Smooth muscle cell of the brain vasculature (primary cell): ENCODE results near the gene CACNA1B.

ENCODE experiments used
- DNase-seq: peaks from one replicate; pipeline ENCODE4 v3.0.0-alpha.2; 2012; ENCODE audit warnings: low read depth, low spot score

CACNA1B gene

DNA sequence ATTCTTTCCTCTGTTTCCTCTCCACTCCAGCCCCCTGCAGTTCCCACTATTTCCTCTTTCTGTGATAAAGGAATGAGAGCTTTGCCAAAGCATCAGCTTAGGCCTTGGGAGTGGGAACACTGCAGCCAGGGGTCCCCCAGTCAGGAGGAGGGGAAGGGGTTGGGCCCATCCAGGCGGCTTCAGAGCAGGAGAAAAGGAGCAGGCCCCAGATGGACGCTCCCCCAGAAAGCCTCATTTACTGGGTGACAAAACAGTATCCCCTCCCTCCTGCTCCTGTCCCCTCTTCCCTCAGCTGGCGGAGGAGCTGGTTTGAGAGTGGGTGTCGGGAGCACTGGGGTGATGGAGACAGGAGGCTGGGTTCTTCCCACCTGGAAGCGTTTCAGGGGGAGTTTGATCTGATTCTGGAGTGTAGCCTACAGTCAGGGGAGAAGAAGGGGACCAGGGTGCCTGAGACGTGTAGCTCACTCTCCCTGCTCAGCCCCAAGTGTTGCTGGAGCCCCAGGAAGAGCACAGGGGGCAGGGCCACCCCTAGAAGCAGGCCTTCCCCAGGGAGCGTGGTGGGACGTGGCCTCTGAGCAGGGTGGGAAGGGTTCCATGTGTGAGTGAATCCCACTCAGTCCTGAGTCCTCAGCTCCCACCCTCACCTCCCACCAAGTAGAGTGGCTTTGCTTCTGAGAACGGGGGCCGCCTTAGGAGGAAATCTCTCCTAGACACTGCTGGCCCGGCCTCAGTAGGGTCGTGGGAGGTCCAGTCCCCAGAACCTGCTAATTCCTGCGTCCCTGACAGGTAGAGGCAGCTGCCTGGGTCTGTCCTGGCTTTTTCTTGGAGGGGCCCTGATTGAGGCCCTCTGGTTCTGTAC, 173.1 kb downstream of the CACNA1B start:
- no peak for DNase-seq

DNA sequence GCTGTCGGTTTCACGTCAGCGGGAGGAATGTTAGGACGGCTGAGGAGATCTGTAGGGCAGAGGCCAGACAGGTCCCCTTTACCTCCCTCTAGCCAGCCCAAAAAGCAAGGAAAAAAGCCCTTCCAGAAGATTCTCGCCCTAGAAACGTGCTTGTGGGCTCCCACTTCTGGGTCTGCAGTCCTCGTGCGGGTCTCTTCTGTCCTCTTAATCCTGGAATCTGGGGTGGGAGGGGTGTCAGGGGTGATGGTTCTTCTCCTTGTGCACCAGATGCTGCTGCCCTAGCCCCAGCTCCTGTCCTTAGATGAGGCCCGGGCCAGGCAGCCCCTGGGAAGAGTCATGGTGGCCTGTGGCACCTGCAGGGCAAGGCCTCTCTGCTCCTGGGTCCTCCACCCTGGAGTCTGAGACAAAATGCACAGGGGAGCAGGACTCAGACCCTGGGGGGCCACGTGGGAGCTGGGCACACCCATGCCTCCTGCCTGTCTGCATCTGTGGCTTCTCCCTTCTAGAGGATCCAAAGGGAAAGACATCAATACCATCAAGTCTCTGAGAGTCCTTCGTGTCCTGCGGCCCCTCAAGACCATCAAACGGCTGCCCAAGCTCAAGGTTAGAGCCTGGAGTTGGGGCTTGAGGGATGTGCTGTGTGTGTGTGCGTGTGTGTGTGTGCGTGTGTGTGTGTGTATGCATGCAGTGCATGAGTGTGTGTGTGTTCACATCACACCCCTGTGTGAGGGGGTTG, 174.2 kb downstream of the CACNA1B start:
- no peak for DNase-seq

DNA sequence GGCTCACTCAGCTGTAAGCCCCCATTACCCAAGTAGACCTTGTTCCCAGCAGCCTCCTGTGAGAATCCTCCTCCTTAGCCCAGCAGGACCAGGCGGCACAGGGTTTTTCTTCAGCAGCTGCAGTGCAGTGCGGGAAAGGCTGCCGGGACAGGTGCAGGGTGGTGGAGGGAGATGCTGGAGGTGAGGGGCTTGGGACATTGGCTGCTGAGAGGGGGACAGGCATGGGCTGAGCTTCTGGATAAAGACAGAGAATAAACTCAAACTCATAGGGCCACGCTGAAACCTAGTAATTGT, 174.7 kb downstream of the CACNA1B start:
- DNase-seq = no peak

DNA sequence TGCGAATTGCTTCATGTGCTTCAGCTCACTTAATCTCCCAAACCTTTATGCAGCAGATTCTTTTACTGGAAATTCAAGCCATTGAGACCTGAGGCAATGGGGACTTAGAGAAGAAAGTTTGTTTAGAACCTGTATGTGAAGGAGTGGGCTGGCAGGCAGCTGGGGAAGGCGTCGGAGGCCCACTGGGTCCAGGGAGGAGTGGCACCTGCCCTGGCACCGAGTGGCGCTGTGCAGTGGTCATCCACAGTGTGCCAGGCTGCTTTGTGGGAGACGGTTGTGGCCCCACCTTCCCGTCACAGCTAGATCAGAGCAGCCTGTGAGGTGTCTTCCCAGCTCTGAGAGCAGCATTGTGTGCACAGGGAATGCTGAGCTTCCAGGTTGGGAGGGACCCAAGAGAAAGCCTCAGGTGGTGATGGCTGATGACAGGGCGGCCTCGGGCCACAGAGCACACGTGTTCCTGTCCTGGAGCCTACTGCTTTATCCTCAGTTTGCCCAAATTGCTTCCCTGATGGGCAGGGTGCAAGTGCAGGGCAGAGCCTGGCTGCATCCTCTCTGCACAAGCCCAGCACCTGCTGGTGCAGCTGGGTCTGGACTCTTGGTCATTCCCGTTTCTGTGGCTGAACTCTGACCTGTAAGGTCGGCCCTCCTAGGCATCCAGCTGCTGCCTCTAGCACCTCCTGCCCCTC, 175.2 kb downstream of the CACNA1B start:
- DNase-seq = no peak

DNA sequence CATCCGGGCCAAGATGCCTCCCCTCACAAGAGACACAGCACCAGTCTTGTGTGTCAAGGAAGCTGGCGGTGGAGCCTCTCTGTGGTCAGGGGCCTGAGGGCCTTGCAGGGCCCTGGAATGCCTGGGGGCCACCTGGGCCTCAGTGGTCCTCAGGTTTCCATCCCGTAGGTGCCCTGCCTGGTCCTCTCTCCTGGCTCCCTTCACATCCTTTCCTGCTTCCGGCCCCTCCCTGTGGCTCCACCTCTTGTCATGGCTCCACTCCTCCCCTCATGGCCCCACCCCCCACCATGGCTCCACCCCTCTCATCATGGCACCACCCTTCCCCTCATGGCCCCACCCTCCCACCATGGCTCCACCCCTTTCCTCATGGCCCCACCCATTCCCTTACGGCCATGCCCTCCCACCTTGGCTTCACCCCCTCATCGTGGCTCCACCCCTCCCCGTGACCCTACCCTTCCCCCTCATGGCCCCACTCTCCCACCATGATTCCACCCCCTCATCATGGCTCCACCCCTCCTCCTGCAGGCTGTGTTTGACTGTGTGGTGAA, 175.8 kb downstream of the CACNA1B start:
- no peak for DNase-seq

DNA sequence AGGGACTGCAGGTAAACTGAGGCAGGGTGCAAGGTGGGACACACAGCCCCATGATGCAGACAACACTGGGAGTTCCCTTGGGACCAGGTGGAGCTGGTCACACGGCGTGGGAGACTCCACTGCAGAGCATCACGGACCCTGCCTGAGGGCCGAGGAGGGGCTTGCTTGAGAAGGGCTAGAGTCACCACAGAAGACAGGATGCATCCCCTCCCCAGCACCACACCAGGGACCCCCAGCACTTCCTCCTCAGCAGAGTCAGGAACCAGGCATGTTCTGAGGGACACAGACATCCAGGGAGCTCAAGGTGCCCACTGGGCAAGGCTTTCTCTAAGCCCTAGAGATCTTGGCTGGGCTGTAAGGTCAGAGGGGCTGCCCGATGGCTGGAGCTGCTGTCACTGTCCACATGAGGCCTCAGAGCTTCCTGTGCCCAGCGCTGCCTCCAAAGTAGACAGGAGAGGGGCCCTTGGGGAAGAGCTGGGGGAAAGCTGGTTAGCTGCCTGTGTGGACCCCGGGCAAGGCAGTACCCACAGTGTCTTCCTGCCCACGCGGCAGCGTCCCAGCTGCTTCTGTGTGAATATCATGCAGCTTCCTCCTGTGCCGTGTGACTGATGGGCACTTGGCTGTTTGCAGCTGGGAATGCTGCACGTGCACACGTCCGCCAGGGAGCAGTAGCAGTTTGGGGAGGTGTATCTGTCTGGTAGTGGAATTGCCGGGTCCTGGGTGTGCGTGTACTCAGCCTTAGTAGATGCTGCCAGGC, 176.6 kb downstream of the CACNA1B start:
- DNase-seq = no peak

DNA sequence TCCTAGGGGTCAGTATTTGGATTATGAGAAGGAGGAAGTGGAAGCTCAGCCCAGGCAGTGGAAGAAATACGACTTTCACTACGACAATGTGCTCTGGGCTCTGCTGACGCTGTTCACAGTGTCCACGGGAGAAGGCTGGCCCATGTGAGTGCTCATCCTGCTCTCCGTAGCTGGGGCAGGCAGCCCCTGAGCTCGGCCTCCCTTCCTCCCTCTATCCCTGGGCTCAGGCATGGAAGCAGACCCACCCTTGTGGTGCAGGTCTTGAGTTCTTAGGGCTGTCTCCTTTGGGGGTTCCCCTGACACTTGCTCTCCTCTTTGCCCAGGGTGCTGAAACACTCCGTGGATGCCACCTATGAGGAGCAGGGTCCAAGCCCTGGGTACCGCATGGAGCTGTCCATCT, 180.1 kb downstream of the CACNA1B start:
- DNase-seq = no peak

DNA sequence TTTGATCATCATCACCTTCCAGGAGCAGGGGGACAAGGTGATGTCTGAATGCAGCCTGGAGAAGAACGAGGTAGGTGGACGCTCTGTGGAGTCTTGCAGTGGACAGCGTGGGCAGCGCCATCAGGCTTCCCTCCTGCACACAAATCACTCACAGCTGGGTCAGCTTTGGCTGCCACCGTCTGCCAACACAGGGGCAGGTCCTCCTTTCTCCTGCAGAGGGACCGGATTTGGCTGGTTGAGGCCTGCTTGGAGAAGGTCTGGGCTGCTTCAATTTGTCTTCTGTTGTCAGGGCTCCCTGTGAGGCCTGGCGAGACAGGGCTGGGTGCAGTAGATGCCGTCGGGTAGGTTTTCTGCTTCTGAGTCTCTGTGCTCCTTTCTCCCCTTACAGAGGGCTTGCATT, 180.6 kb downstream of the CACNA1B start:
- DNase-seq = no peak

DNA sequence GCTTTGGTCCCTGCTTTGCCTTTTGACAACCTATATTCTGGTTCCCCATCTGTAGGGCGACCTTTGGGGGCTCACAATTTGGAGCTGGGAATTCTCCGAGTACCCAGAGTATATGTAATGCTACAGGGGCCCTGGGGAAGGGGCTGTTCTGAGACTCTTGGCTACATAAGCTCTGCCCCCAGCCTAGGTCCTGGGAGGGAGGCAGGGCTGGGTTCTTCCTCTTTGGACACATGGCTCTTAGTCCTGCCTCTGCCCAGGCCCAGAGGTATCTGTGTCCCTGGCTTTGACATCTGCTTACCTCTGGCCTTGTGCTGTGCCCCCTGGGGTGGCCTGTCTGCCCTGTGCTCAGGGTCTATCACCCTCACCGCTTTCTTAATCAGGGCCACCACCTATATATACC, 181.6 kb downstream of the CACNA1B start:
- no peak for DNase-seq

DNA sequence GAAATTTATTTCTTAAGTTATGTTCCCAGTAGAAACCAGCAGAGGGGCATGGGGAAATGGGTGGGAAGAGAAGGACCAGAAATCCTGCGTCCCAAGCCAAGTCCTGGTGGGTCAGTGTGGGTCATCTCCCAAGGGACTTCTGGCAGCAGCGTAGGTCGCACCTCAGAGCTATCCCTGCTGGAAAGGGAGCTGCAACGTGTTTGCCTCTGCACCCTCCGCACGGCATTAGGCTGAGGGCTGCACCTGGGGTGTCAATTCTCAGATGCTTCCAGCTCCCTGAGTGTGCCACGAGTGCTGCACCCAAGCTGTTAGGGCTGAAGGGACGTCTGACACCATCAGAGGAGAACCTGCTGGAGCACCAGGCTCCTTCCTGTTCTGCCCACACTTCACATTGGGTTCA, 182.8 kb downstream of the CACNA1B start:
- no peak for DNase-seq

DNA sequence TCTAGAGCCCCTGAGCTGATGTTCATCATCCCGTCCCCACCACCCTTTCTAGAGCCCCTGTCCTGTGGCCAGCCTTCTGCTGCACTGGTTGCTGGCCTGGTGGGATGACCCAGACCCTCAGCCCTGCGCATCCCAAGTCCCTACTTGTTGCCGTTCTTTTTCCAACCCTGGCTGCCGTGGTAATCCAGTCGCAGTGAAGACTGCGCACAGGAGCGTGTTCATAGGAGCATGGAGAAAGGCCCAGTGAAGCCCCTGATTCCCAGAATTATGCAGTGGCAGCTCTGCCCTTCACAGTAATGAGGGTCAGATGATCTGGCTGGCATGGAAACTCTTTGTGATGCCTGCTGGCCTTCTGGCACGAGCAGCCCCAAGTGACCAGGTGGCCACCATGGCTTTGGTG, 183.3 kb downstream of the CACNA1B start:
- DNase-seq = no peak

DNA sequence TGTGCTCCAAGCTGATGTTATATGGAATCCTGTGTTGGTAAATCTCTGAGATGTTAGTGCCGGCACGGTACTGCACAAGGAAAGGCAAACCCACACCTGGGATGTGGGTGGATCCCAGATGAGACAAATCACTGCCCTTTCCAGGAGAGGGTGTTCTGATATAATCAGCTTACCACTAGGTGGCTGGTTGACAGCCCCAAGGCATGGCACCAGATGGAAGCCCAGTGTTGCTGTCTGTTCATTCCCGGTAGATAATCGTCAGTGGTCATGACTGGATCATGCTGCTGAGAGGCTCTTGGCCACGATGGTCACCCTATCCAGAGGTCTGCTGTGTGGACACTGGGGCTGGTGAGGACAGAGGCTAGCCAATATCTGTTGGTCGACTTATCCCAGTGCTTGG, 184.0 kb downstream of the CACNA1B start:
- no peak for DNase-seq

DNA sequence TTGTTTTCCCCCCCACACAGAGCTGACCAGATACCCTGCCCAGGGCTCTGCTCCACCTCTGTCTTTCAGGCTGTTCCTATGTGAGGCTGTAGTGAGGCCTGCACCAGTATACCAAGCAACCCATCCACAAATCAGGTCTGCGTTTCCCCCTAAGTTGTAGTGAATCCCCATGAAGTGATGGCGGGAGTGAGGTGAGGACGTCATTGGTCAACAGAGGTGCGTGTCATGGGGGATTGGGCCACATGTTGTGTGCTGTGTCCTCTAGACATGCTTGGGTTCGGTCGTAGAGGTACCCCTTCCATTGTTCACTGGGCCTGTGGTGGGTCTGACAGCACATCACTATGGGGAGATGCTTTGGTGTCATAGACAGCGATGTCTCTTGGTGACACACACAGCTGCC, 184.6 kb downstream of the CACNA1B start:
- DNase-seq = no peak

DNA sequence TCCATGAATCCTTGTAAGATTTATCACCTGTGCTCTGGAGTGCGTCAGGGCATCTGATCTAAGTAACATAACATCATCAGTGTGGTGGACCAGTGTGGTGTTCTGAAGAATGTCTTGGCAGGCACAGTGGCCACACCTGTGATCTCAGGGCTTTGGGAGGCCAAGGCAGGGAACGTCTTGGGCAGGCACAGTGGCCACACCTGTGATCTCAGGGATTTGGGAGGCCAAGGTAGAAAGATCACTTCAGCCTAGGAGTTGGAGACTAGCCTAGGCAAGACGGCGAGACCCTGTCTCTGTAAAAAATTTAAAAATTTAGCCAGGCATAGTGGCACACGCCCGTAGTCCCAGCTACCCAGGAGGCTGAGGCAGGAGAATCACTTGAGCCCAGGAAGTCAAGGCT, 185.5 kb downstream of the CACNA1B start:
- DNase-seq = no peak

DNA sequence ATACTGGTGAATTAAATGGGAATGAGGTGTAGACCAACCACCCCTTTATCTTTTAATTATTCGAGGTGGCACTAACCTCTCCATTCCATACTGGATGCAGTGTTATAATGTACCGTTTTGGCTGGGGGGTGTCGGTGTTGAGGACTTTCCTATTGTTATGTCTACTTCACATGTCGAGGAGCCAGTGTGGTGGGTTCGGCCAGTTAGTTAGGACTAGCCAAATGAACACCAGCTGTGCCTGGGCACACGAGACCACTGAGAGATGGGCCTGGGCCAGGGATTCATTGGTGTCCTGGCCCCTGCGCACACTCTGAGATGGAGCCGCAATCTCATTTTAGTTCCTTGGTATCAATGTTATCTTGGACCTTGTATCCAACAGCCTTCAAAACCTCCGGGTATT, 186.2 kb downstream of the CACNA1B start:
- no peak for DNase-seq

DNA sequence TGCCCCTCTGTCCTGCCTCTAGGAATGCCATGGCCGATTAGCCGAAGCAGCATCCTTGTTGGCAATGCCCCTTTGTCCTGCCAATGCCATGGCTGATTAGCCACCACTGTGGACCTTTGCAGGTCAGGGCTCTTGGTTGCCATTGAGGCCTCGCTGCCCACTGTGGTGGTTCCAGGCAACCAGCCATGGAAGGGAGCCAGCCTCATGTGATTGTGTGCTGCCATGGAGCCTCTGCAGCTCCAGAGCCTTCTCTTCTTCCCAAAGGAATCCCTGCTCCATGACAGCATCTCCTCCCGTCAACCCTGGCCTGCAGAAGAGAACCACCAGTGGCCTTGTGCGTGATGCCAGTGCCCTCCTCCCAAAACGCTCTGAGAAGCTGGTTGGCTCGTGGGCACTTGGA, 187.0 kb downstream of the CACNA1B start:
- DNase-seq = no peak

DNA sequence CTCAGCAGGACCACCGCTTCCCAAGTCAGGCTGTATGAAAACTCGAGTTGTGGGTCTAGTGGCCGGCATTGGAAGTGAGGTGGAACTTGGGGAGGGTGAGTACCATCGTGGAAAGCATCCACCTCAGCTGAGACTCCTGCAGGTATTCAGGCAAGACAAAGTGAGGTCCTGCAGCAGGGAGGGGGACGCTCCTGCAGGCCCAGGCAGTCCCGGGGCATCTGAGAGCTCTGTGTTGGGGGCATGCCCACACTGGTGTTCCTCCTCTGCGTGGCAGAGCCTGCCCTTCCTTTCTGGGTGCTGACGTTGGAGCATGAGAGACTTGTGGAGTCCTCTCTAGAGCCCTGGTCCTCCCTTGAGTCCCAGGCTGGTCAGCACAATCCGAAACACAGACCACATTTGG, 187.7 kb downstream of the CACNA1B start:
- no peak for DNase-seq

DNA sequence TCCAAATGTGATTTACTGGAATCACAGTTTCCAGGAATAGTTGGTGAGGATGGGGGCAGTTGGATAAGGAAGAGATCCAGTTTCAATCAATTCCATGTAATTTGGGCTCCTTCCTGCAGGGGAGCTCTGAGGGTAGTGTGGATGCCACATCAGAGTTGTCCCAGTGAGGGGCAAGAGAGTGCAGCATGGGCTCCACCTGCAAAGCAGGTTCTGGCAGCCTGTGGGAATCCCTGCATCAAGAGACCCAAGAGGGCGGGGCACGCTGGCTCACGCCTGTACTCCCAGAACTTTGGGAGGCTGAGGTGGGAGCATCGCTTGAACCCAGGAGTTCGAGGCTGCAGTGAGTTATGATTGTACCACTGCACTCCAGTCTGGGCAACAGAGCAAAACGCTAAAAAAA, 188.5 kb downstream of the CACNA1B start:
- DNase-seq = no peak

DNA sequence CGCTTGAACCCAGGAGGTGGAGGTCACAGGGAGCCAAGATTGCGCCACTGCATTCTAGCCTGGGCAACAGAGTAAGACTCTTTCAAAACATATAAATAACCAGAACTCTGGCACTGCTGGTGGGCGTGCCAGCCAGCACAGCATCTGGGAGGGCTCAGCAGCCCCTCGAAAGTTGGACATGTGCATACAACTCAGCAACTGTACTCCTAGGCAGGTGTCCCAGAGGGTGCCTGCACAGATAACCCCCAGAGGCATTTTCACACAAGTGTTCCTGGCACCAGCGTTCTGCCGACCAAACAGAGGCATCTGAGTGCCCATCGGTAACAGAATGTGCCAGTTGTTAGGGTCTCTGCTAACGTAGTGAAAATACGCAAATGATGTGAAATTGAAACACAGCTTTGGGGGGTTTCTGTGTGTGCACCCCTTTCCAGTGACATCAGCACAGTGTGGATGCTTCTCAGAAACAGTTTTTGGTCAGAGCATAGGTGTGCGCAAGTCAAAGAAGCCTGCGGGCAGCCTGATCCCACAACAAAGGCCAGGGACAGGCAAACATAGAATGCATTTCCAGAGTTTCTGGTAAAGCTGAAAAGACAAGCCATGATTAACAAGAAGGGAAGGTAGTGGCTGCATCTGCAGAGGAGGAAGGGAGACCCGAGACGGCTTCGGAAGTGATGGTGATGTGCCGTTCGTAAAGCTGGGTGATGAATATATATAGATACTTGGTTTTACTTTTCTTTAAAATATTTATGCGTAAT, 190.2 kb downstream of the CACNA1B start:
- no peak for DNase-seq

DNA sequence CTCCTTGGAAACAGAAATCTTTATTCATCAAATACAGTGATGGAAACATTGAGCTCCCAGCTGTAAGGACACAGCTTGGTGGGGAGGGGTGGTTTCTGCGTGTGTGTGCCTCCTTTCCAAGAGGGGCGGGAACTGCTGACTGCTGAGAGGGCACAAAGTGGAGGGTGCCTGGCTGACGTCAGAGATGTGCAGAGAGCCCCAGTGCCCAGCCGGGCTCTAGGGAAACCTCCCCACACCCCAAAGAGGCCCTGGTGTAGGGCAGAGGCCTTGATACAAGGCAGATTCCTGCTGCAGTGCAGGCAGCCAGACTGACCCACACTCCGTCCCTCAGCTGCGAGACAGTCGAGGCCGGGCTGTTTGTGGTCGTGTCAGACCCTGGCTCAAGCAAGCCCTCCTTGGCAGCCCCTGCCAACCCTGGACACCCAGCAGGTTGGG, 191.0 kb downstream of the CACNA1B start:
- no peak for DNase-seq
